COLO829 (cell line): ENCODE data around the gene MC1R.
"Not testable (repeated sequence)": the region's sequence is repeated elsewhere in the genome, so short reads cannot be mapped to it uniquely, and the experiment has no call there.

Source experiments
- DNase-seq: peaks from one replicate; pipeline ENCODE4 v3.0.0; 2012; ENCODE audit warnings: low spot score

The MC1R gene

DNA sequence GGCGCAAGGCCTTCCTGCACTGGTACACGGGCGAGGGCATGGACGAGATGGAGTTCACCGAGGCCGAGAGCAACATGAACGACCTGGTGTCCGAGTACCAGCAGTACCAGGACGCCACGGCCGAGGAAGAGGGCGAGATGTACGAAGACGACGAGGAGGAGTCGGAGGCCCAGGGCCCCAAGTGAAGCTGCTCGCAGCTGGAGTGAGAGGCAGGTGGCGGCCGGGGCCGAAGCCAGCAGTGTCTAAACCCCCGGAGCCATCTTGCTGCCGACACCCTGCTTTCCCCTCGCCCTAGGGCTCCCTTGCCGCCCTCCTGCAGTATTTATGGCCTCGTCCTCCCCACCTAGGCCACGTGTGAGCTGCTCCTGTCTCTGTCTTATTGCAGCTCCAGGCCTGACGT, 17.0 kb downstream of the MC1R start:
- not testable (repeated sequence) for DNase-seq

- no peak for DNase-seq
Observed at GRCh38 chr16:89936034-89936433, 17.4 kb downstream of the MC1R start.

GRCh38 chr16:89936508-89936907, 17.8 kb downstream of the MC1R start:
- DNase-seq = no peak

GRCh38 chr16:89936981-89937380, 18.3 kb downstream of the MC1R start:
- DNase-seq = no peak

GRCh38 chr16:89938175-89938885, 19.7 kb downstream of the MC1R start:
- DNase-seq = no peak

- DNase-seq = no peak
Observed at GRCh38 chr16:89944773-89945172, 26.1 kb downstream of the MC1R start.

DNA sequence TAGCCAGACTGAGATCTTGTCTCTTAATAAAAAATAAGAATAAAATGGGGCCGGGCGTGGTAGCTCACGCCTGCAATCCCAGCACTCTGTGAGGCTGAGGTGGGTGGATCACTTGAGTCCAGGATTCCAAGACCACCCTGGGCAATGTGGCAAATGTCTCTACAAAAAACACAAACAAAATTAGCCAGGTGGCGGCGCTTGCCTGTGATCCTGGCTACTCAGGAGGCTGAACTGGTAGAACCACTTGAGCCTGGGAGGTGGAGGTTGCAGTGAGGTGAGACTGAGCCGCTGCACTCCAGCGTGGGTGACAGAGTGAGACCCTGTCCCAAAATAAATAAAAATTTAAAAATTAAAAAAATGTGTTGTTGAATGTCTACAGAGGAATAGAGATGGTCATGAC, 27.0 kb downstream of the MC1R start:
- DNase-seq = no peak

DNA sequence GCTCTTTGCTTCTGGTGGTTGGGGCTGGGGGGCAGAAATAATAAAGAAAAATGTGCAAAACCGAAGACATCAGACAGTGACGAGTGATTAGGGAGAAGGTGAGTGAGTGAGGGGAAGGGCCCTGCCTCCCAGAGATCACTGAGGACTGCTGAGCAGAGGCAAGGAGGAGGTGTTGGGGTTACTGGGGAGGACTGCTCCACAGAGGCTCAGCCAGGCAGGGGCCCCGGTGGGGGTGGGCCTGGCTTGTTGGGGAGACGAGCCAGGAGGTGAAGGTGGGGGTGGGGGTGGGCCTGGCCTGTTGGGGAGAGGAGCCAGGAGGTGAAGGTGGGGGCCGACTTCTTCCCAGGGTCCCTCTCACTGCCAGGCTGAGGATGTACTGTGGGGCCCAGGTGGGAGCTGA, 27.9 kb downstream of the MC1R start:
- no peak for DNase-seq

- no peak for DNase-seq
Observed at GRCh38 chr16:89949121-89949742, 30.6 kb downstream of the MC1R start.

GRCh38 chr16:89949756-89950155, 31.1 kb downstream of the MC1R start:
- DNase-seq = no peak

DNA sequence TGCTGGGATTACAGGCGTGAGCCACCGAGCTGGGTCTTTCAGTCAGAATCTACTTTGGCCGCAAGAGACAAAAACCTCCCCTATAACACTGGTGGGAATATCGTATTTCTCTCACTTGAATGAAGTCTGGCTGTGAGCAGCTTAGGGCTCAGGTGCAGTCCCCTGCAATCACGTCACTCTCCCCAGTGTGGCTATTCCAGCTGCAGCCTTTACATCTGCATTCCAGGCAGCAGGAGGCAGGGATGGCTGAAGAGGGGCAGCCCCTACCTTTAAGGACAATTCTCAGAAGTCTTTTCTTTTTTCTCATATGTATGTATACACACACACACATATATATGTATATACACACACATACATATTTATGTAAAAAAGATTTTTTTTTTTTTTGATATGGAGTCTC, 32.8 kb downstream of the MC1R start:
- DNase-seq = no peak

GRCh38 chr16:89952049-89952448, 33.4 kb downstream of the MC1R start:
- no peak for DNase-seq

GRCh38 chr16:89952551-89952950, 33.9 kb downstream of the MC1R start:
- no peak for DNase-seq

- DNase-seq = no peak
Observed at GRCh38 chr16:89953671-89954406, 35.2 kb downstream of the MC1R start.

GRCh38 chr16:89954462-89954861, 35.8 kb downstream of the MC1R start:
- DNase-seq = no peak

- no peak for DNase-seq
Observed at GRCh38 chr16:89955001-89955685, 36.5 kb downstream of the MC1R start.

- DNase-seq = no peak
Observed at GRCh38 chr16:89956505-89957215, 38.0 kb downstream of the MC1R start.

GRCh38 chr16:89957216-89957785, 38.6 kb downstream of the MC1R start:
- DNase-seq = no peak

- DNase-seq = peak; percentile 7
Observed at GRCh38 chr16:89958068-89958467, 39.4 kb downstream of the MC1R start.

- no peak for DNase-seq
Observed at GRCh38 chr16:89958596-89958995, 39.9 kb downstream of the MC1R start.

GRCh38 chr16:89960966-89961365, 42.3 kb downstream of the MC1R start:
- no peak for DNase-seq

- no peak for DNase-seq
Observed at GRCh38 chr16:89961920-89962319, 43.3 kb downstream of the MC1R start.
